MCF 10A (cell line): ENCODE measurements around the gene AIG1. TPM values are rescaled to one million over a fixed set of nuclear protein-coding genes. Genes with fewer than 3 reads are reported as not detected.

Experiments used
- BruUV-seq: library from RNA; stranded (reverse); fragments of 400-500 nt; replicated peaks from 2 replicates; lab custom pipeline; 2021; lab: Mats Ljungman, UMichigan
- CTCF ChIA-PET: fragments of 300-600 bp; sonication (Branson Sonifier 250); formaldehyde crosslinking; extraction: SDS; loops from one replicate; lab custom pipeline; 2021; ENCODE audit warnings: antibody characterized with exemption, inconsistent platforms; lab: Yijun Ruan, JAX
- POLR2A ChIA-PET: fragments of 300-600, 350-650 bp; sonication (Branson Sonifier 250); formaldehyde crosslinking; extraction: SDS; loops from one replicate; lab custom pipeline; 2020; ENCODE audit warnings: antibody characterized with exemption, inconsistent platforms; lab: Yijun Ruan, JAX
- DNase-seq: peaks from one replicate; pipeline ENCODE4 v3.0.0-alpha.2; 2018; ENCODE audit not compliant: unreplicated experiment
- H3K27ac Mint-ChIP-seq: one replicate; pipeline ENCODE4 v1.8.0; 2022; ENCODE audit warnings: mild to moderate bottlenecking, low read depth, mixed read lengths; ENCODE audit not compliant: unreplicated experiment
- H3K27me3 Mint-ChIP-seq: one replicate; pipeline ENCODE4 v1.8.0; 2022; ENCODE audit warnings: mixed read lengths; ENCODE audit not compliant: insufficient read depth, unreplicated experiment
- H3K36me3 Mint-ChIP-seq: one replicate; pipeline ENCODE4 v1.8.0; 2022; ENCODE audit warnings: mild to moderate bottlenecking, moderate library complexity, mixed read lengths; ENCODE audit not compliant: insufficient read depth, unreplicated experiment
- H3K4me1 Mint-ChIP-seq: one replicate; pipeline ENCODE4 v1.8.0; 2022; ENCODE audit warnings: mixed read lengths; ENCODE audit not compliant: insufficient read depth, unreplicated experiment
- H3K4me3 Mint-ChIP-seq: one replicate; pipeline ENCODE4 v1.8.0; 2022; ENCODE audit warnings: mild to moderate bottlenecking, moderate library complexity, mixed read lengths; ENCODE audit not compliant: unreplicated experiment
- H3K9me3 Mint-ChIP-seq: one replicate; pipeline ENCODE4 v1.8.0; 2022; ENCODE audit warnings: mixed read lengths; ENCODE audit not compliant: unreplicated experiment
- intact Hi-C: fragments of 100-400 bp; cut with micrococcal nuclease; formaldehyde crosslinking; loops from 2 replicates; pipeline ENCODE4 v1.14.1; 2022
- total RNA-seq: library from RNA; stranded (reverse); gene quantifications from 2 replicates; pipeline ENCODE4 v1.2.3, GENCODE V29; 2022
- TF ChIP-seq, protein P1 (sequence below): fragments of 200-600 bp; IDR thresholded peaks from one replicate; pipeline ENCODE4 v1.8.0; 2022; ENCODE audit warnings: antibody characterized with exemption, mild to moderate bottlenecking; ENCODE audit not compliant: unreplicated experiment

Gene AIG1
- total RNA-seq, 1 experiment from 2014 or later, result 106 TPM

DNA sequence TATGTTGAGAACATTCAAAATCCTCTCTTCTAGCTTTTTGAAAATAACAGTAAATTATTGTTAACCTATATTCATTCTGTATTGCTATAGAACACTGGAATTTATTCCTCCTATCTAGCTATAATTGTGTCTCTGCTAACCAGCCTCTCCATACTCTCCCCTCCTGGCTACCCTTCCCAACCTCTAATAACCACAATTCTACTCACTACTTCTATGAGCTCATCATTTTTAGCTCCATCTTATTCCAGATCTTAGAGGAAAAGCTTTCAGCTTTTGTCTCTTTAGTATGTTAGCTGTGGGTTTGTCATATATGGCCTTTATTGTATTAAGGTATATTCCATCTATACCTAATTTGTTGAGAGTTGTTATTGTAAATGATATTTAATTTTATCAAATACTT is 108.8 kb downstream of the AIG1 start:
- no TSS peak for BruUV-seq
- peak overlapping the region; percentile 28 for H3K27ac Mint-ChIP-seq
- intact Hi-C loops, result no loop called here
- TF ChIP-seq, protein P1, sequence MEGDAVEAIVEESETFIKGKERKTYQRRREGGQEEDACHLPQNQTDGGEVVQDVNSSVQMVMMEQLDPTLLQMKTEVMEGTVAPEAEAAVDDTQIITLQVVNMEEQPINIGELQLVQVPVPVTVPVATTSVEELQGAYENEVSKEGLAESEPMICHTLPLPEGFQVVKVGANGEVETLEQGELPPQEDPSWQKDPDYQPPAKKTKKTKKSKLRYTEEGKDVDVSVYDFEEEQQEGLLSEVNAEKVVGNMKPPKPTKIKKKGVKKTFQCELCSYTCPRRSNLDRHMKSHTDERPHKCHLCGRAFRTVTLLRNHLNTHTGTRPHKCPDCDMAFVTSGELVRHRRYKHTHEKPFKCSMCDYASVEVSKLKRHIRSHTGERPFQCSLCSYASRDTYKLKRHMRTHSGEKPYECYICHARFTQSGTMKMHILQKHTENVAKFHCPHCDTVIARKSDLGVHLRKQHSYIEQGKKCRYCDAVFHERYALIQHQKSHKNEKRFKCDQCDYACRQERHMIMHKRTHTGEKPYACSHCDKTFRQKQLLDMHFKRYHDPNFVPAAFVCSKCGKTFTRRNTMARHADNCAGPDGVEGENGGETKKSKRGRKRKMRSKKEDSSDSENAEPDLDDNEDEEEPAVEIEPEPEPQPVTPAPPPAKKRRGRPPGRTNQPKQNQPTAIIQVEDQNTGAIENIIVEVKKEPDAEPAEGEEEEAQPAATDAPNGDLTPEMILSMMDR, result no peak
- CTCF ChIA-PET, result interaction anchor here (0.6 to 1.0 kb wide), 4 partner anchors 9 to 280 kb away, joined by 3 to 7 read pairs (median 4); no protein-coding TSS in a partner anchor
- peaks cover 15% of the 10 kb centered on the region for H3K4me1 Mint-ChIP-seq
- H3K27me3 Mint-ChIP-seq, result no peaks in the 10 kb centered on the region
- POLR2A ChIA-PET, result interaction anchor here (0.6 to 1.2 kb wide), 3 partner anchors 13 to 55 kb away, joined by 3 read pairs; no protein-coding TSS in a partner anchor
- peaks cover under 1% of the 10 kb centered on the region for H3K9me3 Mint-ChIP-seq
- H3K4me3 Mint-ChIP-seq, result no peak overlapping the region
- no peak for DNase-seq
- H3K36me3 Mint-ChIP-seq, result peaks cover 41% of the 10 kb centered on the region

DNA sequence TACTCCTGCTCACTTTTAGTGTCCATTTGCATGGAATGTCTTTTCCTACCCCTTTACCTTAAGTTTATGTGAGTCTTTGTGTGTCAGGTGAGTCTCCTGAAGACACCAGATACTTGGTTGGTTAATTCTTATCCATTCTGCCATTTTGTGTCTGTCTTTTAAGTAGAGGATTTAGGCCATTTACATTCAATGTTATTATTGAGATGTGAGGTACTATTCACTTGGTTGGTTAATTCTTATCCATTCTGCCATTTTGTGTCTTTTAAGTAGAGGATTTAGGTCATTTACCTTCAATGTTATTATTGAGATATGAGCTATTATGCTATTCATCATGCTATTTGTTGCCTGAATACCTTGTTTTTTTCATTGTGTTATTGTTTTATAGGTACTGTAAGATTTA is 113.8 kb downstream of the AIG1 start:
- ChIA-PET POLR2A (no interaction called here), CTCF (interaction anchor here (0.6 to 0.9 kb wide), 3 partner anchors 91 to 440 kb away, joined by 3 read pairs; no protein-coding TSS in a partner anchor)
- Mint-ChIP-seq H3K4me1 (peaks cover 36% of the 10 kb centered on the region), H3K4me3 (no peak overlapping the region), H3K36me3 (peaks cover 56% of the 10 kb centered on the region), H3K27ac (no peak overlapping the region), H3K9me3 (peaks cover 11% of the 10 kb centered on the region), H3K27me3 (no peaks in the 10 kb centered on the region)
- BruUV-seq, result no TSS peak
- TF ChIP-seq, protein P1, result no peak
- DNase-seq, result no peak
- intact Hi-C loops, result no loop called here

DNA sequence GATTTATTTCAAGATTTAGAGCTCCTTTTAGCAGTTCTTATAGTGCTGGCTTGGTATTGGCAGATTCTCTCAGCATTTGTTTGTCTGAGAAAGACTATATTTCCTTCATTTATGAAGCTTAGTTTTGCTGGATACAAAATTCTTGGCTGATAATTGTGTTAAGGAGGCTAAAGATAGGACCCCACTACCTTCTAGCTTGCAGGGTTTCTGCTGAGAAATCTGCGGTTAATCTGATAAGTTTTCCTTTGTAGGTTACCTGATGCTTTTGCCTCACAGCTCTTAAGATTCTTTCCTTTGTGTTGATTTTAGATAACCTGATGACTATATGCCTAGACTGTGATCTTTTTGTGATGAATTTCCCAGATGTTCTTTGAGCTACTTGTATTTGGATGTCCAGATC is 114.3 kb downstream of the AIG1 start:
- CTCF ChIA-PET, result interaction anchor here (0.6 to 1.3 kb wide), 5 partner anchors 8 to 483 kb away, joined by 3 to 5 read pairs (median 3); no protein-coding TSS in a partner anchor
- Mint-ChIP-seq H3K27me3 (no peaks in the 10 kb centered on the region), H3K27ac (no peak overlapping the region), H3K36me3 (peaks cover 54% of the 10 kb centered on the region), H3K4me3 (no peak overlapping the region), H3K9me3 (peaks cover 11% of the 10 kb centered on the region), H3K4me1 (peaks cover 36% of the 10 kb centered on the region)
- TF ChIP-seq, protein P1, result no peak
- POLR2A ChIA-PET, result interaction anchor here (0.9 to 1.3 kb wide), 2 partner anchors 24 to 151 kb away, joined by 3 to 4 read pairs; no protein-coding TSS in a partner anchor
- no peak for DNase-seq
- no TSS peak for BruUV-seq
- intact Hi-C loops, result no loop called here

DNA sequence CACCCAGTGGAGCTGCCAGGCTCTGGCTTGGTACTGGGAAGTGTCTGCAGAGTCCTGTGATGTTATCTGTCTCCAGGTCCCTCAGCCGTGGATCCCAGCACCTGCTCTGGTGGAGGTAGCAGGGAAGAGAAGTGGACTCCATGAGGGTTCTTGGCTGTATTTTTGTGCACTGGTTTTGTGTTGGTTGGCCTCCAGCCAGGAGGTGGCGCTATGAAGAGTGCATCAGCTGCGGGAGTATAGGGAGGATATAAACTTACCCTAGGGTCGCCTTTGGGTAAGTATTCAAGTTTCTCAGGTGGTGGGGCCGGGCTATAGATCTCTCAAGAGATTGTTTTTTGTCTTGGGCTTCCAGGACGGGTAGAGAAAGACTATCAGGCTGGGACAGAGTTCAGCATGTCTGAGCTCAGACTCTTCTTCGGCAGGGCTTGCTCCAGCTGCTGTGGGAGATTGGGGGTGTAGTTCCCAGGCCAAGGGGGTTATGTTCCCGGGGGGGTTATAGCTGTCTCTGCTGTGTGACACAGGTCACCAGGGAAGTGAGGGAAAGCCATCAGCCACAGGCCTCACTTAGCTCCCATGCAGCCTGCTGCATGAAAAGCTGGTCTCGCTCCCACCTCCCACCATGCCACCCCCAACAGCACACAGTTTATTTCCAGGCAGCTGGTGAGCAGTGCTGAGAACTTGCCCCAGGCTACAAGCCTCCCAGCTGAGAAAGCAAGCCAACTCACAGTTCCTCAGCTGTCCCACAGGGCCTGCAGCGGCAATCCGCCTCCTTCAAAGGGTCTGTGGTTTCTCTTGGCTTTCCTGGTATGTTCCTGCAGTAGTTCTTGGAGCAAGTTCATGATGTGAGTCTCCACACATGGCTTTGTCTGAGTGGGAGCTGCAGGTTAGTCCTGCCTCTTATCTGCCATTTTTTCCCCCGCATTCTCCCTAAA is 115.7 kb downstream of the AIG1 start:
- POLR2A ChIA-PET, result interaction anchor here (0.6 to 1.3 kb wide), 5 partner anchors 23 to 352 kb away, joined by 3 to 5 read pairs (median 3); no protein-coding TSS in a partner anchor
- Mint-ChIP-seq H3K27ac (peak overlapping the region; percentile 61), H3K9me3 (peaks cover 11% of the 10 kb centered on the region), H3K36me3 (peaks cover 41% of the 10 kb centered on the region), H3K4me3 (peak overlapping the region; percentile 19), H3K4me1 (peaks cover 26% of the 10 kb centered on the region), H3K27me3 (no peaks in the 10 kb centered on the region)
- intact Hi-C loops, result no loop called here
- CTCF ChIA-PET, result interaction anchor here (0.6 to 1.3 kb wide), 4 partner anchors 20 to 484 kb away, joined by 3 to 5 read pairs (median 3); no protein-coding TSS in a partner anchor
- TF ChIP-seq, protein P1, result peak; percentile 11
- peak; percentile 78 for DNase-seq
- no TSS peak for BruUV-seq
